GM19043 (cell line): ENCODE data around the gene IL17F.

Source experiments
- ATAC-seq: cut with Tn5 transposase; IDR thresholded peaks from one replicate; pipeline ENCODE4 v1.9.1; 2021; ENCODE audit warnings: low read depth; ENCODE audit not compliant: unreplicated experiment

IL17F gene

GRCh38 chr6:52244400-52244799, at the start of gene IL17F:
TSS of gene IL17F (minus strand) at chr6:52244500. CDS start at chr6:52244429, 71 bp downstream.
- no peak for ATAC-seq

GRCh38 chr6:52293067-52293466, 48.8 kb upstream of the IL17F start:
- ATAC-seq: no peak

GRCh38 chr6:52288841-52289240, 44.5 kb upstream of the IL17F start:
- ATAC-seq: no peak

- ATAC-seq: no peak
These were observed 43.9 kb upstream of the IL17F start for GRCh38 chr6:52288216-52288615.

- ATAC-seq: no peak
These were observed 42.6 kb upstream of the IL17F start for GRCh38 chr6:52286798-52287432.

- no peak for ATAC-seq
These were observed 41.1 kb upstream of the IL17F start for GRCh38 chr6:52285177-52286068.

- ATAC-seq: peak; percentile 95
These were observed 40.3 kb upstream of the IL17F start, which contains the start of gene MCM3 for GRCh38 chr6:52284460-52285176. TSS of gene MCM3 (minus strand) at chr6:52284742. CDS start at chr6:52284674, 68 bp downstream.

GRCh38 chr6:52284131-52284459, 39.8 kb upstream of the IL17F start:
- ATAC-seq: no peak

- ATAC-seq: no peak
These were observed 38.8 kb upstream of the IL17F start for GRCh38 chr6:52283111-52283510.

- no peak for ATAC-seq
These were observed 31.8 kb upstream of the IL17F start for GRCh38 chr6:52276130-52276529.

GRCh38 chr6:52271852-52272460, 27.7 kb upstream of the IL17F start:
- ATAC-seq: no peak

GRCh38 chr6:52263709-52264540, 19.6 kb upstream of the IL17F start:
- ATAC-seq: peak; percentile 69

GRCh38 chr6:52262620-52263344, 18.5 kb upstream of the IL17F start:
- no peak for ATAC-seq

GRCh38 chr6:52261229-52261628, 16.9 kb upstream of the IL17F start:
- ATAC-seq: no peak

GRCh38 chr6:52260634-52261033, 16.3 kb upstream of the IL17F start:
- no peak for ATAC-seq

GRCh38 chr6:52255434-52255833, 11.1 kb upstream of the IL17F start:
- no peak for ATAC-seq

GRCh38 chr6:52254731-52255378, 10.6 kb upstream of the IL17F start:
- ATAC-seq: no peak

GRCh38 chr6:52253494-52253893, 9.2 kb upstream of the IL17F start:
- no peak for ATAC-seq

- no peak for ATAC-seq
These were observed 6.8 kb upstream of the IL17F start for GRCh38 chr6:52251113-52251512.
